HepG2 (cell line): ENCODE data around the gene GRM5. TPM values are rescaled to one million over a fixed set of nuclear protein-coding genes. Genes with fewer than 3 reads are reported as not detected.

Source experiments
- ATAC-seq: fragments of 200-7000 bp; cut with Tn5 transposase; 3 replicates; pipeline ENCODE4 v1.9.1; 2020; ENCODE audit warnings: mild to moderate bottlenecking, moderate library complexity
- BruUV-seq: library from RNA; stranded (reverse); fragments of 400-500 nt; replicated peaks from 2 replicates; lab custom pipeline; 2021; lab: Mats Ljungman, UMichigan
- CTCF ChIA-PET: fragments of 300-600 bp; formaldehyde crosslinking; extraction: SDS; loops from one replicate; lab custom pipeline; 2021; ENCODE audit warnings: low total read pairs, inconsistent platforms, low intra/inter-chr PET ratio; lab: Yijun Ruan, JAX
- POLR2A ChIA-PET: fragments of 350-600 bp; sonication (Branson Sonifier 250); formaldehyde crosslinking; loops from one replicate; lab custom pipeline; 2020; ENCODE audit warnings: antibody characterized with exemption, inconsistent platforms; lab: Yijun Ruan, JAX
- DNase-seq: peaks from one replicate; pipeline ENCODE4 v3.0.0-alpha.2; 2015; ENCODE audit warnings: low spot score
- FAIRE-seq: peaks from 3 replicates; lab custom pipeline; 2011; peaks lifted over from hg19 to GRCh38; lab: Jason Lieb, UNC
- H2AFZ ChIP-seq: one replicate; pipeline ENCODE4 v1.6.1; 2011; ENCODE audit warnings: low read length, inconsistent platforms
- H3K27ac ChIP-seq: fragments of 300-600 bp; 3 replicates; pipeline ENCODE4 v1.8.0; 2011; ENCODE audit warnings: mixed run types, mild to moderate bottlenecking, mixed read lengths, low read length, inconsistent platforms; ENCODE audit not compliant: insufficient read depth; ENCODE audit errors: extremely low read length
- H3K27me3 ChIP-seq, 2 experiments: fragments of 200-600 bp in 1 of 2; 2 replicates in 1 of 2; 3 replicates in 1 of 2; pipeline versions ENCODE4 v1.6.0 to v1.8.0; 2011; ENCODE audit warnings: low read length in 2 of 2, mild to moderate bottlenecking in 2 of 2, moderate library complexity in 2 of 2, inconsistent platforms in 1 of 2; ENCODE audit not compliant: insufficient read depth in 2 of 2, control insufficient read depth in 1 of 2
- H3K36me3 ChIP-seq, 2 experiments: fragments of 200-600 bp in 1 of 2; replicated peaks in 1 of 2; 2 replicates in 1 of 2; 3 replicates in 1 of 2; pipeline versions ENCODE4 v1.5.1 to v1.8.0; 2011; ENCODE audit warnings: low read length in 2 of 2, inconsistent platforms in 1 of 2; ENCODE audit not compliant: insufficient read depth in 2 of 2, control insufficient read depth in 1 of 2
- H3K4me1 ChIP-seq: 2 replicates; pipeline ENCODE4 v1.5.1; 2012; ENCODE audit warnings: low read length, inconsistent platforms; ENCODE audit not compliant: insufficient read depth
- H3K4me2 ChIP-seq: 2 replicates; pipeline ENCODE4 v1.6.0; 2011; ENCODE audit warnings: low read depth, low read length, inconsistent platforms
- H3K4me3 ChIP-seq, 3 experiments: fragments of 200-600 bp in 1 of 3; sonication (generic), shearing (Covaris generic) in 1 of 3; replicated peaks in 1 of 3; 2 replicates each; pipeline ENCODE4 v1.5.1; 2011 to 2016; ENCODE audit warnings: low read length in 3 of 3, inconsistent platforms in 2 of 3, low read depth in 2 of 3, mild to moderate bottlenecking in 2 of 3, control low read depth in 1 of 3, mixed read lengths in 1 of 3; ENCODE audit not compliant: insufficient read depth in 1 of 3
- H3K79me2 ChIP-seq: one replicate; pipeline ENCODE4 v1.6.1; 2011; ENCODE audit warnings: low read length, inconsistent platforms; ENCODE audit not compliant: insufficient read depth
- H3K9ac ChIP-seq: 2 replicates; pipeline ENCODE4 v1.6.0; 2011; ENCODE audit warnings: mild to moderate bottlenecking, low read depth, low read length, inconsistent platforms; ENCODE audit not compliant: insufficient read depth
- H3K9me3 ChIP-seq: 2 replicates; pipeline ENCODE4 v1.5.1; 2012; ENCODE audit warnings: mild to moderate bottlenecking, low read length
- H4K20me1 ChIP-seq: 2 replicates; pipeline ENCODE4 v1.6.0; 2011; ENCODE audit warnings: inconsistent platforms, mild to moderate bottlenecking, low read length, moderate library complexity; ENCODE audit not compliant: insufficient read depth
- CCAR2 ChIP-seq: fragments of 200-400 bp; formaldehyde crosslinking; optimal IDR thresholded peaks from 2 replicates; pipeline ENCODE3; 2018; ENCODE audit warnings: low read depth, mild to moderate bottlenecking, low read length, moderate library complexity
- DMAP1 ChIP-seq: IDR thresholded peaks from 2 replicates; pipeline ENCODE4 v1.6.1; 2016
- ETV5 ChIP-seq: IDR thresholded peaks from 2 replicates; pipeline ENCODE4 v1.6.1; 2018; ENCODE audit warnings: missing biosample characterization, missing genetic modification reagents, inconsistent platforms, borderline replicate concordance
- FOXO4 ChIP-seq: sonication (generic); formaldehyde crosslinking; conservative IDR thresholded peaks from 2 replicates; pipeline ENCODE4 v1.8.1; 2023; ENCODE audit warnings: missing genetic modification reagents
- GABPB1 ChIP-seq: IDR thresholded peaks from 2 replicates; pipeline ENCODE4 v1.6.1; 2016; ENCODE audit warnings: mild to moderate bottlenecking, missing genetic modification reagents, moderate library complexity, missing compliant biosample characterization
- HINFP ChIP-seq: sonication (generic); formaldehyde crosslinking; IDR thresholded peaks from 2 replicates; pipeline ENCODE4 v1.4.0; 2020; ENCODE audit warnings: low read depth, mild to moderate bottlenecking, missing genetic modification reagents
- NR1H2 ChIP-seq: sonication (generic); formaldehyde crosslinking; IDR thresholded peaks from 2 replicates; pipeline ENCODE4 v1.8.1; 2022; ENCODE audit warnings: low read depth, missing genetic modification reagents, borderline replicate concordance
- RAD21 ChIP-seq: fragments of 450-650 bp; formaldehyde crosslinking; IDR thresholded peaks from 2 replicates; pipeline ENCODE4 v1.5.0; 2020; ENCODE audit warnings: mild to moderate bottlenecking
- RFXAP ChIP-seq: sonication (generic); formaldehyde crosslinking; IDR thresholded peaks from 2 replicates; pipeline ENCODE4 v1.4.0; 2020; ENCODE audit warnings: missing genetic modification reagents, borderline replicate concordance
- SRY ChIP-seq: sonication (generic); formaldehyde crosslinking; IDR thresholded peaks from 2 replicates; pipeline ENCODE4 v1.8.0; 2022; ENCODE audit warnings: mild to moderate bottlenecking, missing genetic modification reagents
- TFAP4 ChIP-seq: sonication (generic); IDR thresholded peaks from 2 replicates; pipeline ENCODE4 v1.6.1; 2016; ENCODE audit warnings: low read depth, borderline replicate concordance
- ZNF605 ChIP-seq: sonication (generic); formaldehyde crosslinking; IDR thresholded peaks from 2 replicates; pipeline ENCODE4 v1.8.0; 2022; ENCODE audit warnings: mild to moderate bottlenecking, missing genetic modification reagents
- ZNF704 ChIP-seq: sonication (generic); formaldehyde crosslinking; IDR thresholded peaks from 2 replicates; pipeline ENCODE4 v1.8.1; 2023; ENCODE audit warnings: mild to moderate bottlenecking, inconsistent platforms, moderate library complexity, missing genetic modification reagents, borderline replicate concordance
- WGBS: methylation state at CpG from one replicate; pipeline ENCODE4 v1.1.6; 2017; ENCODE audit warnings: low lambda C conversion rate; 5-methylcytosine and 5-hydroxymethylcytosine counted together
- in situ Hi-C: cut with HindIII; loops from 2 replicates; pipeline ENCODE4 v1.10.0; 2017; ENCODE audit warnings: low pct_unique_long_range_greater_than_20kb; ENCODE audit not compliant: extremely low pct_ligation_motif_present
- intact Hi-C: fragments of 100-400 bp; cut with micrococcal nuclease; formaldehyde crosslinking; loops from one replicate; pipeline ENCODE4 v1.10.0; 2022; ENCODE audit not compliant: unreplicated experiment
- polyA plus RNA-seq, 8 experiments: library from polyadenylated mRNA; depleted of rRNA in 3 of 8; stranded (reverse) in 7 of 8; unstranded in 1 of 8; fragments of >200 nt; fragmentation: Illumina TruSeq in 4 of 8; extraction: Trizol in 4 of 8; gene quantifications; 2 replicates each; pipeline versions ENCODE4 v1.2.1 to v1.2.3, GENCODE V29; 2011 to 2016; ENCODE audit warnings: low read depth in 4 of 8, missing spikeins in 1 of 8, mixed read lengths in 1 of 8; ENCODE audit not compliant: insufficient read depth in 1 of 8
- total RNA-seq, 5 experiments: library from RNA; depleted of rRNA; stranded (reverse); fragments of >200 nt; fragmentation: Illumina TruSeq; extraction: Trizol; gene quantifications; 2 replicates each; pipeline ENCODE4 v1.2.3, GENCODE V29; 2016; ENCODE audit warnings: low read depth in 1 of 5

The GRM5 gene
- total and polyA plus RNA-seq, 2 of the 13 experiments (the other 11 are each of a cell fraction or from before 2014, with no cell fraction given): not detected

- Histone ChIP-seq H2AFZ (no peak overlapping the region), H3K4me2 (no peak overlapping the region), H3K27ac (no peak overlapping the region), H3K4me3 (no peak overlapping the region; a peak in 1 of 6 replicates), H4K20me1 (no peaks in the 10 kb centered on the region), H3K9me3 (no peaks in the 10 kb centered on the region), H3K27me3 (peaks cover 0 to 20% of the 10 kb centered on the region in 2 experiments; a peak in 2 of 5 replicates), H3K79me2 (no peaks in the 10 kb centered on the region), H3K9ac (no peak overlapping the region), H3K36me3 (no peaks in the 10 kb centered on the region)
- 63% methylated on average over 10 of the region's 23 CpGs for WGBS
- no peak for DNase-seq
- FAIRE-seq: no peak
- no peak for ATAC-seq
- POLR2A ChIA-PET: no interaction called here
- CTCF ChIA-PET: no interaction called here
- in situ Hi-C loops: no loop called here
- intact Hi-C loops: no loop called here
- BruUV-seq: no TSS peak
- TF ChIP-seq RAD21 (CRISPR knock-in tag) (no peak), NR1H2 (CRISPR knock-in tag) (no peak), ZNF704 (CRISPR knock-in tag) (no peak), ZNF605 (CRISPR knock-in tag) (no peak)
- TF ChIP-seq, all 625 proteins: peak for 0
- H3K4me1 ChIP-seq: peaks cover 9% of the 10 kb centered on the region
Measured at GRCh38 chr11:88508418-88508758, 557.4 kb downstream of the GRM5 start.

- peaks cover 0 to 20% of the 10 kb centered on the region in 2 experiments; a peak in 2 of 5 replicates for H3K27me3 ChIP-seq
- 25% methylated on average over 11 of the region's 11 CpGs for WGBS
- in situ Hi-C loops (no loop called here), intact Hi-C loops (no loop called here)
- DNase-seq: no peak
- no peaks in the 10 kb centered on the region for H3K79me2 ChIP-seq
- no peak overlapping the region for H2AFZ ChIP-seq
- no peaks in the 10 kb centered on the region for H4K20me1 ChIP-seq
- POLR2A ChIA-PET: no interaction called here
- no peak for FAIRE-seq
- peaks cover 9% of the 10 kb centered on the region for H3K4me1 ChIP-seq
- H3K9me3 ChIP-seq: no peaks in the 10 kb centered on the region
- ATAC-seq: no peak
- H3K9ac ChIP-seq: no peak overlapping the region
- no peak overlapping the region for H3K4me2 ChIP-seq
- H3K4me3 ChIP-seq: no peak overlapping the region; a peak in 1 of 6 replicates
- BruUV-seq: no TSS peak
- CTCF ChIA-PET: no interaction called here
- no peaks in the 10 kb centered on the region for H3K36me3 ChIP-seq
- H3K27ac ChIP-seq: no peak overlapping the region
- no peak for TF ChIP-seq CCAR2
- TF ChIP-seq TFAP4: no peak
- TF ChIP-seq ETV5 (CRISPR knock-in tag): no peak
- no peak for TF ChIP-seq RFXAP
- no peak for TF ChIP-seq GABPB1 (CRISPR knock-in tag)
- TF ChIP-seq DMAP1 (CRISPR knock-in tag): no peak
- no peak for TF ChIP-seq FOXO4 (CRISPR knock-in tag)
- TF ChIP-seq HINFP (CRISPR knock-in tag): no peak
- no peak for TF ChIP-seq SRY
Measured at GRCh38 chr11:88507771-88508417, 557.9 kb downstream of the GRM5 start.
